Raji (cell line): ENCODE results near the gene GRID1.

Source experiments
- POLR2A ChIP-seq: IDR thresholded peaks from 2 replicates; pipeline ENCODE4 v1.6.1; 2011; ENCODE audit warnings: low read depth, low read length, control low read depth; ENCODE audit not compliant: insufficient read depth

GRID1 gene

GRCh38 chr10:86375204-86375603 is 8.6 kb upstream of the GRID1 start:
- TF ChIP-seq POLR2A = no peak

DNA sequence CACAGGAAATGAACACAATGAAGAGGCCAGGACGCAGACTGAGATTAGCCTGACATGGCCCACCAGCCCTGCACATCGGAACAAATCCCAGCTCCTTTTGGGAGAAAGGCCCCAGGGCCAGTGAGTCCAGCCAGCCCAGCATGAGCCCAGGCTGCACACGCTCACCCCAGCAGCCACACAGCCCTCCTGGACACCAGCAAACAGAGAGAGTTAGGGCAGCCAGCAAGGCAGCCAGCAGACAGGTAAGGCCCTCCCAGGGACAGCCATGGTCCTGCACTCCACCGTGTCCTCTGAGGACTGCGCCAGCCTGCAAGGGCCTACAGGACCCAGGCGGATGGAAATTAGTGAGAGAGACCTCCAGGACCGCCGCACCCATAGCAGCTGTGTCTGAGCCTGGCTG is 8.1 kb upstream of the GRID1 start:
- TF ChIP-seq POLR2A = no peak

DNA sequence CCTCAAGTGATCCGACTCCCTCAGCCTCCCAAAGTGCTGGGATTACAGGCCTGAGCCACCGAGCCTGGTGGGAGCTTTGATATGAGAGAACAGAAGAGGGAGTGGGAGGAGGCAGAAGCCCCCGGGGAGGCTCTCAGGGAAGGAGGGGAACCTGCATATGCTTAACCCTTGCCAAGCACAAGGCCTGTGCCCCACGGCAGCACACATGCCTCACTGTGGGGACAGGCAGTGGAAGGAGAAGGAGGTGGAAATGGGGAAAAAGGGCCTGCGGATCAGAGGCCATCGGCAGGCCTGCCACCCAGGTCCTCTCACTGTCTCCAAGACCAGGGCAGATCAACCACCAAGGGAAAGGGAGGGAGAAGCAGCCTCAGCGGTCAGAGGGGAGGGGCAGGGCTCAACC is 7.2 kb upstream of the GRID1 start:
- TF ChIP-seq POLR2A = no peak

GRCh38 chr10:86373251-86373650 is 6.7 kb upstream of the GRID1 start:
- no peak for TF ChIP-seq POLR2A

DNA sequence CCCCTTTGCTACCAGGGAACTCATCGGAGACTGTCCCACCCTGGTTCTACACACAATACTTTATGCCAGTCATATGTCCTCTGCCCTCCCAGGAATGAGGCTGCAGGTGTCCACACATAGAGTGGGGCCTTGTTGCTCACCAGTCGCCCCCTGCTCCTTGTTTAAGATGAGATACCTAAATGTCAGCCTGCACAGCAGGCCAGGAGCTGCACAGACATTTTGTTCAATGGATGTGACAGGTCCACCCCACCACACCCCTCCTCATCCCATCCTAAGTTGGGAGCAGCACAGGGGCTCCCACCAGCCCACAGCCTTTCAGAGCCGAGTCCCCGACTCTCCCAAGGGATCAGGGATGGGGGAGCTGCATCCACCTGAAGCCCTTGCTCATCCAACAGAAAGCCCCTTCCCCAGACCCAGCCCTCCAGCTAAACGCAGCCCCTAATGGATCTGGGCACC is 6.2 kb upstream of the GRID1 start:
- no peak for TF ChIP-seq POLR2A

- TF ChIP-seq POLR2A = no peak
Observed at GRCh38 chr10:86372119-86372783, 5.7 kb upstream of the GRID1 start.

- TF ChIP-seq POLR2A = no peak
Observed at GRCh38 chr10:86371691-86372090, 5.1 kb upstream of the GRID1 start.

GRCh38 chr10:86371116-86371515 is 4.5 kb upstream of the GRID1 start:
- no peak for TF ChIP-seq POLR2A

- TF ChIP-seq POLR2A = no peak
Observed at GRCh38 chr10:86370006-86370585, 3.5 kb upstream of the GRID1 start.

GRCh38 chr10:86368987-86369386 is 2.4 kb upstream of the GRID1 start:
- TF ChIP-seq POLR2A = no peak

DNA sequence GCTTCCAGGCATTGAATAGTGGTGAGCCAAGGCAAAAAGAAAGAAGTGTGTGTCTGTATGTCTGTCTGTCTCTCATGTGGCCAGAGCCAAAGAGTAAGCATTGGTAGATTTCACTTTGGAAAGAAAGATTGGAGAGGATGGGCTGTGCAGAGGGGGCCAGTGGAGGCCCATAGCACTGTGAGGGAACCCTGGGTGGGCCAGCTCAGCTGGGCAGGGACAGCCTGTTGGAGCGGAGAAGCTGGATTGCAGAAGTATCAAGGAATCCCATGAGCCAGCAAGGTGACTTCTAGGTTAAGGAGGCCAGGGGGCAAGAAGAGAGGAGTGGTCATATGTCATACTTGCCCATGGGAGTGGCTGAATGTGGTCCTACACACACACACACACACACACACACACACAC is 1.5 kb upstream of the GRID1 start:
- TF ChIP-seq POLR2A = no peak

GRCh38 chr10:86367152-86367951 is 757 bp upstream of the GRID1 start:
- TF ChIP-seq POLR2A = no peak

GRCh38 chr10:86366902-86367151 is 232 bp upstream of the GRID1 start:
- TF ChIP-seq POLR2A = no peak

DNA sequence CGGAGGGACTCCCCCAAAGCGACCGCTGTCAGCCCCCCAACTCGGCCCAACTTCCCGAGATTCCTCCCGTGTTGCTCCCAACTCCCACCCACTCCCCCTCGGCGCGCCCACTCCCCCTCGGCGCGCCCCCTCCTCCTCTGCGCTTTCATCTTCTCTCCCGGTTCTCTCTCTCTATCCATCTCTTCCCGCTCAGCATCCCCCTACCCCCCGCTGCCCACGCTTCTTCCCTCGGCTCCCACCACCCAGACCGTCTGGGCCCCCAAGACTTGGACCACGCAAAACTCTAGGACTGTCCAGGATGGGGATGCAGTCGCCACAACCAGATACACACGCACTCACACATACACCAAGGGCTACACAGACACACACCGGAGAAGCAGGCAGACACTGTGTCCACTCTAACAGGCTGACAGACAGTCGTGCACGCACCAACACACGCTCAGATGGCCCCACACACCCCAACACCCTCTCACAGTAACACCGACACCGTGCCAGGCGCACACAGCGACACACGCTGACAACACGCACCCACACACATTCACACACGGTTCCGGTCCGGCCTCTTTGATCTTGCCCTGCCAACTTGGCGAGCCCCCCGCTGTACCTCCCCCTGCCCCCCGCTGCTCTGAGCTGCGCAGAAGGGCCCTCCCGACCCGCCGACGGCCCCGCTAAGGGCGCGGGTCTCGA is 1.1 kb downstream of the GRID1 start:
- TF ChIP-seq POLR2A = no peak

GRCh38 chr10:86364491-86365345 is 1.9 kb downstream of the GRID1 start:
- TF ChIP-seq POLR2A = no peak

DNA sequence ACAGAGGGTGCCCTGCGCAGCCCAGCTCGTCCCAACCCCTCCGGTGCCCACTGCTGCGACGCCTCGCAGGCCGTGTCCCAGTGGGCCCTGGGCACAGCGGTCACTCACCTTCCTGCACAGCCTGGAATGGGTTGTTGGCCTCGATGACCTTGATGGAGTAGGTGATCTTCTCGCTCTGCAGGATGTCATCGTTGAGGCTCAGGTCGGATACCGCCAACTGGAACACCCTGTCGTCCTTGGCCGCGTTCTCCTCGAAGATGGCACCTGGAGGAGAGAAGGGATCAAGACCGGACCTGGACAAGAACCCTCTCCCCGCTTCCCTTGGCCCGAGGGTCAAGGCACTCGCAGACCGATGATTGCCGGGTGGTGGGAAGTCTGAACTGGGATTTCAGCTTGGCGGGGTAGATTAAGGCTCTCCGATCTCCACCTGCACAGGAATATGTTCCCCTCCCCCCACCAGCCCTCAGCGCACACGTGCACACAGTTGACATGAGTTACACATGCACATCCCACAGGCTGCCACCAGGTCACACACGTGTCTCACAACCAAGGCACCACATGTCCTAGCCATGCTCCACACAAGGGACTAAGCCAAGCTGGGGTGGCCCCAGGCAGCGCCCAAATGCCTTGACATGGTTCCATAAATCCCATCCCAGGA is 2.6 kb downstream of the GRID1 start:
- TF ChIP-seq POLR2A = no peak
